Peyer's patch (tissue), 4 donors: ENCODE results near the gene NFAT5. TPM values are rescaled to one million over a fixed set of nuclear protein-coding genes. Genes with fewer than 3 reads are reported as not detected.
"Not testable (repeated sequence)": the region's sequence is repeated elsewhere in the genome, so short reads cannot be mapped to it uniquely, and the experiment has no call there.

ENCODE experiments used
- DNase-seq, 3 donors: peaks; one replicate each; pipeline ENCODE4 v3.0.0-alpha.2; 2017 to 2019
- H3K27ac ChIP-seq, 4 donors: fragments of 200-600 bp; sonication (generic); one replicate each; pipeline ENCODE4 v1.5.1; 2016 to 2019
- H3K27me3 ChIP-seq, 2 donors: fragments of 200-600 bp; sonication (generic); one replicate each; pipeline ENCODE4 v1.5.1; 2019
- H3K36me3 ChIP-seq, 3 donors: fragments of 200-600 bp; sonication (generic); one replicate each; pipeline ENCODE4 v1.5.1; 2016 to 2019
- H3K4me1 ChIP-seq, 4 donors: fragments of 200-600 bp; sonication (generic); one replicate each; pipeline ENCODE4 v1.5.1; 2016 to 2019
- H3K4me3 ChIP-seq, 4 donors: fragments of 200-600 bp; sonication (generic); 1 replicate in 3 of 4; 2 replicates in 1 of 4; pipeline ENCODE4 v1.5.1; 2016 to 2019; ENCODE audit warnings: mild to moderate bottlenecking in 1 of 4
- H3K9me3 ChIP-seq, 4 donors: fragments of 200-600 bp; sonication (generic); one replicate each; pipeline ENCODE4 v1.5.1; 2016 to 2019; ENCODE audit warnings: mild to moderate bottlenecking in 1 of 4
- CTCF ChIP-seq, 6 experiments: fragments of 450-650 bp in 4 of 6; fragments of 200-600 bp in 2 of 6; sonication (generic) in 1 of 6; IDR thresholded peaks; one replicate each; pipeline ENCODE4 v1.5.1; 2017 to 2019; ENCODE audit warnings: antibody characterized with exemption in 6 of 6, mild to moderate bottlenecking in 3 of 6, moderate library complexity in 1 of 6
- POLR2A ChIP-seq, 2 donors: fragments of 450-650 bp; IDR thresholded peaks; one replicate each; pipeline ENCODE4 v1.5.1; 2017; ENCODE audit warnings: antibody characterized with exemption in 2 of 2, mild to moderate bottlenecking in 2 of 2, moderate library complexity in 2 of 2
- total RNA-seq, 4 donors: library from RNA; depleted of rRNA; stranded (reverse); fragments of >200 nt; gene quantifications; one replicate each; pipeline ENCODE4 v1.1.0, GENCODE V29; 2016

The NFAT5 gene
- total RNA-seq, 4 donors from 2014 or later = 40.5 to 93.3 (median 66.8) TPM

GRCh38 chr16:69579783-69580481 lies 14.2 kb downstream of the NFAT5 start:
- no peak overlapping the region for H3K4me3 ChIP-seq
- no peaks in the 10 kb centered on the region for H3K9me3 ChIP-seq
- TF ChIP-seq CTCF (IDR thresholded peaks at IDR 0.05) = no peak
- no peak for TF ChIP-seq POLR2A (IDR thresholded peaks at IDR 0.05)
- H3K27ac ChIP-seq = no peak overlapping the region
- H3K36me3 ChIP-seq = no peaks in the 10 kb centered on the region
- H3K27me3 ChIP-seq = no peaks in the 10 kb centered on the region
- H3K4me1 ChIP-seq = no peaks in the 10 kb centered on the region
- DNase-seq = no peak

GRCh38 chr16:69581297-69581696 lies 15.5 kb downstream of the NFAT5 start:
- Histone ChIP-seq H3K4me1 (no peaks in the 10 kb centered on the region), H3K36me3 (no peaks in the 10 kb centered on the region), H3K27me3 (no peaks in the 10 kb centered on the region), H3K27ac (no peak overlapping the region), H3K9me3 (no peaks in the 10 kb centered on the region), H3K4me3 (no peak overlapping the region)
- DNase-seq = no peak
- TF ChIP-seq CTCF (IDR thresholded peaks at IDR 0.05) (no peak), POLR2A (IDR thresholded peaks at IDR 0.05) (no peak)

- H3K27me3 ChIP-seq, H3K4me3 ChIP-seq, H3K36me3 ChIP-seq, H3K4me1 ChIP-seq, H3K27ac ChIP-seq, DNase-seq, H3K9me3 ChIP-seq: not testable (repeated sequence)
These were observed 18.7 kb downstream of the NFAT5 start for GRCh38 chr16:69584493-69584892.

GRCh38 chr16:69589434-69590269 lies 23.9 kb downstream of the NFAT5 start:
- H3K4me1 ChIP-seq = peaks cover 0 to 9% (median 0%) of the 10 kb centered on the region in 4 donors
- H3K4me3 ChIP-seq = no peak overlapping the region
- no peak overlapping the region for H3K27ac ChIP-seq
- no peak for DNase-seq
- H3K36me3 ChIP-seq = no peaks in the 10 kb centered on the region
- no peaks in the 10 kb centered on the region for H3K9me3 ChIP-seq
- TF ChIP-seq CTCF (IDR thresholded peaks at IDR 0.05) (no peak), POLR2A (IDR thresholded peaks at IDR 0.05) (no peak)
- H3K27me3 ChIP-seq = no peaks in the 10 kb centered on the region

- peaks cover 0 to 15% (median 0%) of the 10 kb centered on the region in 4 donors for H3K4me1 ChIP-seq
These were observed 24.8 kb downstream of the NFAT5 start for GRCh38 chr16:69590590-69590989.

More at GRCh38 chr16:69590590-69590989, 24.8 kb downstream of the NFAT5 start:
- Histone ChIP-seq H3K27me3 (no peaks in the 10 kb centered on the region), H3K4me3 (no peak overlapping the region), H3K27ac (no peak overlapping the region), H3K9me3 (no peaks in the 10 kb centered on the region), H3K36me3 (no peaks in the 10 kb centered on the region)
- TF ChIP-seq CTCF (IDR thresholded peaks at IDR 0.05) = no peak
- no peak for DNase-seq
